GM18511 (cell line): ENCODE results near the gene CST8.
"Not testable (repeated sequence)": the region's sequence is repeated elsewhere in the genome, so short reads cannot be mapped to it uniquely, and the experiment has no call there.

Experiments used
- ATAC-seq: cut with Tn5 transposase; IDR thresholded peaks from one replicate; pipeline ENCODE4 v1.9.1; 2021; ENCODE audit warnings: mild to moderate bottlenecking, moderate library complexity; ENCODE audit not compliant: unreplicated experiment

The CST8 gene

GRCh38 chr20:23490817-23491216, at the start of gene CST8:
Gene CST8 (plus strand): TSS chr20:23491117. CDS start chr20:23491668, 551 bp downstream.
- ATAC-seq: no peak

GRCh38 chr20:23441850-23442313, 49.0 kb upstream of the CST8 start:
- ATAC-seq: peak; percentile 79

GRCh38 chr20:23442436-23442835, 48.5 kb upstream of the CST8 start:
- ATAC-seq: no peak

GRCh38 chr20:23444859-23445258, 46.1 kb upstream of the CST8 start:
- no peak for ATAC-seq

GRCh38 chr20:23445596-23446217, 45.2 kb upstream of the CST8 start:
- ATAC-seq: no peak

GRCh38 chr20:23446505-23446904, 44.4 kb upstream of the CST8 start:
- no peak for ATAC-seq

- ATAC-seq: no peak
Measured at GRCh38 chr20:23448167-23448566, 42.8 kb upstream of the CST8 start.

- ATAC-seq: no peak
Measured at GRCh38 chr20:23449421-23449820, 41.5 kb upstream of the CST8 start.

GRCh38 chr20:23450877-23451276, 40.0 kb upstream of the CST8 start:
- no peak for ATAC-seq

- ATAC-seq: no peak
Measured at GRCh38 chr20:23451956-23452487, 38.9 kb upstream of the CST8 start.

GRCh38 chr20:23452776-23453175, 38.1 kb upstream of the CST8 start, which contains the start of gene CST11:
Gene CST11 (minus strand): TSS chr20:23452876. CDS start chr20:23452811, 65 bp downstream.
- no peak for ATAC-seq

- ATAC-seq: no peak
Measured at GRCh38 chr20:23453549-23454543, 37.1 kb upstream of the CST8 start.

GRCh38 chr20:23454816-23455215, 36.1 kb upstream of the CST8 start:
- ATAC-seq: no peak

- no peak for ATAC-seq
Measured at GRCh38 chr20:23455639-23456038, 35.3 kb upstream of the CST8 start.

- ATAC-seq: peak; percentile 48
Measured at GRCh38 chr20:23456409-23456808, 34.5 kb upstream of the CST8 start.

GRCh38 chr20:23456873-23457272, 34.0 kb upstream of the CST8 start:
- ATAC-seq: no peak

- ATAC-seq: no peak
Measured at GRCh38 chr20:23459461-23460150, 31.3 kb upstream of the CST8 start.

GRCh38 chr20:23461180-23461579, 29.7 kb upstream of the CST8 start:
- no peak for ATAC-seq

- not testable (repeated sequence) for ATAC-seq
Measured at GRCh38 chr20:23466961-23467360, 24.0 kb upstream of the CST8 start.

- not testable (repeated sequence) for ATAC-seq
Measured at GRCh38 chr20:23472306-23472705, 18.6 kb upstream of the CST8 start.

GRCh38 chr20:23473293-23473692, 17.6 kb upstream of the CST8 start:
- ATAC-seq: not testable (repeated sequence)
